Mesodermal cell (in vitro differentiated cells): Measurements from ENCODE around the gene C10orf90.

Source experiments
- H3K27ac ChIP-seq: 2 replicates; pipeline ENCODE4 v1.7.0; 2013; ENCODE audit warnings: mild to moderate bottlenecking, low read depth, low read length, moderate library complexity; ENCODE audit not compliant: severe bottlenecking
- H3K36me3 ChIP-seq: 2 replicates; pipeline ENCODE4 v1.7.1; 2013; ENCODE audit warnings: mild to moderate bottlenecking, low read length, moderate library complexity; ENCODE audit not compliant: control insufficient read depth, insufficient read depth
- H3K4me1 ChIP-seq: one replicate; pipeline ENCODE4 v1.7.1; 2013; ENCODE audit warnings: mild to moderate bottlenecking, low read length; ENCODE audit not compliant: insufficient read depth, control insufficient read depth, poor library complexity, severe bottlenecking
- H3K4me3 ChIP-seq: 2 replicates; pipeline ENCODE4 v1.7.0; 2013; ENCODE audit warnings: low read length, control low read depth, mild to moderate bottlenecking; ENCODE audit not compliant: insufficient read depth, poor library complexity, severe bottlenecking; ENCODE audit errors: extremely low read depth
- H3K9me3 ChIP-seq: 2 replicates; pipeline ENCODE4 v1.7.1; 2013; ENCODE audit warnings: mild to moderate bottlenecking, low read length, moderate library complexity; ENCODE audit not compliant: control insufficient read depth
- WGBS, 2 experiments: methylation state at CpG; one replicate each; pipeline ENCODE4 v1.1.5; 2013; ENCODE audit warnings: missing lambda C conversion rate in 2 of 2; ENCODE audit not compliant: insufficient coverage in 2 of 2; 5-methylcytosine and 5-hydroxymethylcytosine counted together

Gene C10orf90

DNA sequence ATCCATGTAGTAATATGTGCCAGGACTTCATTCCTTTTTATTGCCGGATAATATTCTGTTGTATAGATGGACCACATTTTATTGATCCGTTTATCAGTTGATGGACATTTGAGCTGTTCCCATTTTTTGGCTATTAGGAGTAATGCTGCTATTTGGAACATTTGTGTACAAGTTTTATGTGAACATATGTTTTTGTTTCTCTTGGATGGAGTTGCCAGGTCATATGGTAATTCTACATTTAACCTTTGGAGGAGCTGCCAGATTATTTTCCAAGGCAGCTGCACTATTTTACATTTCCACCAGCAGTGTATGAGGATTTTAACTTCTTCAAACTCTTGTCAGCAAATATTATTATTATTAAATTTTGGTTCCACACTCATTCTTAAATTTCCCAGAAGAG lies 59.2 kb downstream of the C10orf90 start:
- WGBS, 2 experiments, result 93 to 100% methylated on average over 1 to 2 of the region's 2 CpGs
- Histone ChIP-seq H3K36me3 (no peaks in the 10 kb centered on the region), H3K9me3 (no peaks in the 10 kb centered on the region), H3K4me3 (no peak overlapping the region), H3K4me1 (no peaks in the 10 kb centered on the region), H3K27ac (no peak overlapping the region)

GRCh38 chr10:126609566-126609965 lies 60.9 kb downstream of the C10orf90 start:
- 77 to 87% methylated on average over 4 of the region's 4 CpGs for WGBS, 2 experiments

DNA sequence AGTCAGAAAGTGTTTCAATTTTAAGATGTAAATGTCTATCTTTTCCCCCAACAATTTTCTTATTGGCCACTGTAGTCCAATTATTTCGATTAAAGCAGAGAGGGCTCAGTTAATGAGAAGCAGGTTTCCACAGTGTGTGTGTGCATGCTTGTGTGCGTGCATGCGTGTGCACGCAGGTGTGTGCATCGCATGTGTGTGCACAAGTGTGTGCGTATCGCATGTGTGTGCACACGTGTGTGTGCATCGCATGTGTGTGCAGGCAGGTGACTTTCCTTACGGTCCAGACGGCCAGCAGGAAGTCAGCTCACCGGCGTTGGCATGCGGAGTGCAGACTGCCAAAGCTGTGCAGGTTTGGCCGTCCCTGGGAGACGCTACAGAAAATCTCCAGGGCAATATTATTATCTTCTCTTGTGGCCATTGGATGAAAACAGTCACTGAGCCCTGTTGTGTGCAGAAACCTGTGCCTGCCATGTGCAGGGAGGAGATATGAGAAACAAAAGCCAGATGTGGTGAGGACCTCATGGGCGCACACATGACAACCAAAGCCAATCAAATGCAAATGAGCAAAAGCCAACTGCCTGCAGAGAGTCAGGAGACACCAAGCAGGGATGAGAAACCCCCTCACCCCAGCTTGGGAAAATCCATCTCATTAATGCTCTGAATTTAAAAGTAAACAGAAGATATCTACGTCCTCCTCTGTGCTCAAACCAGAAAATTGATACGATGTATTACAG lies 70.4 kb downstream of the C10orf90 start:
- H3K4me1 ChIP-seq, result no peaks in the 10 kb centered on the region
- no peak overlapping the region for H3K27ac ChIP-seq
- H3K9me3 ChIP-seq, result no peaks in the 10 kb centered on the region
- no peak overlapping the region for H3K4me3 ChIP-seq
- H3K36me3 ChIP-seq, result no peaks in the 10 kb centered on the region
- 85 to 89% methylated on average over 15 to 16 of the region's 19 CpGs for WGBS, 2 experiments

More at GRCh38 chr10:126609566-126609965, 60.9 kb downstream of the C10orf90 start:
- Histone ChIP-seq H3K27ac (no peak overlapping the region), H3K9me3 (no peaks in the 10 kb centered on the region), H3K36me3 (no peaks in the 10 kb centered on the region), H3K4me1 (no peaks in the 10 kb centered on the region), H3K4me3 (no peak overlapping the region)

GRCh38 chr10:126598009-126598408 lies 72.5 kb downstream of the C10orf90 start:
- no peaks in the 10 kb centered on the region for H3K9me3 ChIP-seq
- peaks cover 4% of the 10 kb centered on the region for H3K4me1 ChIP-seq
- H3K27ac ChIP-seq, result no peak overlapping the region
- 73% methylated on average over 2 of the region's 3 CpGs; no CpG with 5 or more reads in 1 of the 2 experiments for WGBS, 2 experiments
- H3K36me3 ChIP-seq, result no peaks in the 10 kb centered on the region
- no peak overlapping the region for H3K4me3 ChIP-seq

DNA sequence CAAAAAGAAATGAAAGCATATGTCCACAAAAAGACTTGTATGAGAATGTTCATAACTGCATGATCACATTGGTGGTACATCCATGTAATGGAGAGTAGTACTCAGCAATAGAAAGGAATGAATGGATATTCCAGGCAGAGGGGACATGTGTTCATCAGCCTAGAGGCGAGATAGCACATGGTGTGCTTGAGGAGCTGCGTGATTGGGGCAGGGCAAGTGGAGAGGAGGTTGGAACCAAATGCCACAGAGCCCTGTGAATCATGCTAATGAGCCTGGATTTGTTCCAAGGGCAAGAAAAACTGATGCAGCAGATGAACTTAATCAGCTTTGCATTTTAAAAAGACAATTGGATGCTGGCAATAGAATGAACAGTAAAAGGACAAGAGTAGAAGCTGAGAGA lies 73.3 kb downstream of the C10orf90 start:
- H3K36me3 ChIP-seq, result no peaks in the 10 kb centered on the region

GRCh38 chr10:126596472-126597016 lies 73.9 kb downstream of the C10orf90 start:
- Histone ChIP-seq H3K4me1 (peaks cover 4% of the 10 kb centered on the region), H3K4me3 (no peak overlapping the region), H3K27ac (no peak overlapping the region), H3K36me3 (no peaks in the 10 kb centered on the region), H3K9me3 (no peaks in the 10 kb centered on the region)
- WGBS, 2 experiments, result 100% methylated on average over 1 of the region's 3 CpGs; no CpG with 5 or more reads in 1 of the 2 experiments

More for the DNA sequence above, 73.3 kb downstream of the C10orf90 start:
- Histone ChIP-seq H3K27ac (no peak overlapping the region), H3K4me3 (no peak overlapping the region), H3K4me1 (peaks cover 4% of the 10 kb centered on the region), H3K9me3 (no peaks in the 10 kb centered on the region)
- WGBS, 2 experiments, result 83 to 92% methylated on average over 2 of the region's 2 CpGs

GRCh38 chr10:126595160-126595559 lies 75.3 kb downstream of the C10orf90 start:
- Histone ChIP-seq H3K36me3 (no peaks in the 10 kb centered on the region), H3K4me1 (peaks cover 4% of the 10 kb centered on the region), H3K27ac (no peak overlapping the region), H3K9me3 (no peaks in the 10 kb centered on the region), H3K4me3 (no peak overlapping the region)
- 67 to 86% methylated on average over 1 of the region's 2 CpGs for WGBS, 2 experiments

- Histone ChIP-seq H3K9me3 (no peaks in the 10 kb centered on the region), H3K4me3 (no peak overlapping the region), H3K4me1 (peaks cover 4% of the 10 kb centered on the region), H3K36me3 (no peaks in the 10 kb centered on the region), H3K27ac (no peak overlapping the region)
- 73 to 90% methylated on average over 3 of the region's 4 CpGs for whole genome bisulfite sequencing, 2 experiments
Measured at GRCh38 chr10:126593968-126594701, 76.4 kb downstream of the C10orf90 start.

DNA sequence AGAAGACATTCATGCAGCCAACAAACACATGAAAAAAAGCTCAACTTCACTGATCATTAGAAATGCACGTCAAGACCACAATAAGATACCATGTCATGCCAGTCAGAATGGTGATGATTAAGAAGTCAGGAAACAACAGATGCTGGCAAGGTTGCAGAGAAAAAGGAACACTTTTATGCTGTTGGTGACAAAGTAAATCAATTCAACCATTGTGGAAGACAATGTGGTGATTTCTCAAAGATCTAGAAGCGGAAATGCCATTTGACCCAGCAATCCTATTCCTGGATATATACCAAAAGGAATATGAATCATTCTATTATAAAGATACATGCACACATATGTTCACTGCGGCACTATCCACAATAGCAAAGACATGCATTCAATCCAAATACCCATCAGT lies 77.6 kb downstream of the C10orf90 start:
- H3K4me1 ChIP-seq, result peaks cover 4% of the 10 kb centered on the region
- H3K36me3 ChIP-seq, result no peaks in the 10 kb centered on the region
- 100% methylated on average over 1 of the region's 3 CpGs for WGBS, 2 experiments
- no peak overlapping the region for H3K27ac ChIP-seq
- no peaks in the 10 kb centered on the region for H3K9me3 ChIP-seq
- H3K4me3 ChIP-seq, result no peak overlapping the region

DNA sequence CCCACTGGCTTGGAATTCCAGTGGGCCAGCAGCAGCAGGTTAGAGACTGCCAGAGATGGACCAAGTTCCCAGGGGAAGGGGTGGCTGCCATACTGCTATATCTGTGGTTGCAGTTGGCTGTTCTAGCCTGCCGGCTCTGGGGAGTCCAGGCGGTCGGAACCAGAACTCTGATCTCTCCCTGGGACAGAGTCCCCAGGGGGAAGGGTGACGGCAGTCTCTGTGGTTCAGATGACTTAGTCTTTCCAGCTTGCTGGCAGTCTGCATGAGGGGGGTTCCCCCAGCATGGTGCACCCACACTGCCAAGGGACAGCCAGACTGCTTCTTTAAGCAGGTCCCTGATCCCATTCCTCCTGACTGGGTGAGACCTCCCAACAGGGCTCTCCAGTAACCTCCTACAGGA lies 82.5 kb downstream of the C10orf90 start:
- H3K27ac ChIP-seq, result no peak overlapping the region
- 93 to 96% methylated on average over 3 of the region's 4 CpGs for WGBS, 2 experiments
- no peak overlapping the region for H3K4me3 ChIP-seq
- no peaks in the 10 kb centered on the region for H3K4me1 ChIP-seq
- H3K36me3 ChIP-seq, result no peaks in the 10 kb centered on the region
- H3K9me3 ChIP-seq, result no peaks in the 10 kb centered on the region
